H9 (cell line): ENCODE results near the gene ABLIM1. TPM values are rescaled to one million over a fixed set of nuclear protein-coding genes. Genes with fewer than 3 reads are reported as not detected.

Experiments used
- DNase-seq: peaks from one replicate; pipeline ENCODE4 v3.0.0-alpha.2; 2017
- H2AFZ ChIP-seq: one replicate; pipeline ENCODE4 v1.6.1; 2013; ENCODE audit warnings: mild to moderate bottlenecking, low read length, control low read depth, moderate library complexity
- H2AK5ac ChIP-seq: 2 replicates; pipeline ENCODE4 v1.6.1; 2013; ENCODE audit warnings: low read length, control low read depth, mixed read lengths; ENCODE audit not compliant: insufficient read length
- H2BK120ac ChIP-seq: one replicate; pipeline ENCODE4 v1.6.1; 2013; ENCODE audit warnings: low read depth, mild to moderate bottlenecking, low read length, control low read depth, inconsistent platforms; ENCODE audit not compliant: poor library complexity, severe bottlenecking
- H2BK12ac ChIP-seq: 2 replicates; pipeline ENCODE4 v1.6.1; 2013; ENCODE audit warnings: low read length, control low read depth, mixed read lengths, low read depth; ENCODE audit not compliant: insufficient read length
- H2BK15ac ChIP-seq: 2 replicates; pipeline ENCODE4 v1.6.1; 2013; ENCODE audit warnings: low read depth, low read length, control low read depth
- H2BK20ac ChIP-seq: one replicate; pipeline ENCODE4 v1.6.1; 2013; ENCODE audit warnings: low read depth, mild to moderate bottlenecking, low read length, control low read depth, inconsistent platforms; ENCODE audit not compliant: poor library complexity, severe bottlenecking
- H2BK5ac ChIP-seq: 2 replicates; pipeline ENCODE4 v1.6.1; 2013; ENCODE audit warnings: low read length, control low read depth, mixed read lengths; ENCODE audit not compliant: insufficient read length
- H3K14ac ChIP-seq: 2 replicates; pipeline ENCODE4 v1.6.1; 2013; ENCODE audit warnings: low read length, control low read depth; ENCODE audit not compliant: insufficient read depth
- H3K18ac ChIP-seq: 2 replicates; pipeline ENCODE4 v1.6.1; 2013; ENCODE audit warnings: low read depth, mild to moderate bottlenecking, mixed read lengths, low read length, control low read depth; ENCODE audit not compliant: insufficient read length
- H3K23ac ChIP-seq: 2 replicates; pipeline ENCODE4 v1.6.1; 2013; ENCODE audit warnings: low read length, control low read depth, mixed read lengths, low read depth; ENCODE audit not compliant: insufficient read length
- H3K23me2 ChIP-seq: 2 replicates; pipeline ENCODE4 v1.6.1; 2013; ENCODE audit warnings: low read depth, mild to moderate bottlenecking, mixed read lengths, low read length, control low read depth; ENCODE audit not compliant: insufficient read length, poor library complexity, severe bottlenecking
- H3K27ac ChIP-seq: 2 replicates; pipeline ENCODE4 v1.5.1; 2013; ENCODE audit warnings: low read length, control low read depth, mixed read lengths, low read depth; ENCODE audit not compliant: insufficient read length
- H3K27me3 ChIP-seq: 2 replicates; pipeline ENCODE4 v1.6.1; 2013; ENCODE audit warnings: low read length, control low read depth, inconsistent platforms; ENCODE audit not compliant: insufficient read depth
- H3K4ac ChIP-seq: 2 replicates; pipeline ENCODE4 v1.6.1; 2013; ENCODE audit warnings: low read depth, mild to moderate bottlenecking, control low read depth, inconsistent platforms, low read length, moderate library complexity
- H3K4me1 ChIP-seq: 2 replicates; pipeline ENCODE4 v1.6.1; 2013; ENCODE audit warnings: low read length, control low read depth, inconsistent platforms; ENCODE audit not compliant: insufficient read depth
- H3K4me2 ChIP-seq: 2 replicates; pipeline ENCODE4 v1.6.1; 2013; ENCODE audit warnings: low read length, control low read depth, mixed read lengths; ENCODE audit not compliant: insufficient read length, insufficient read depth
- H3K56ac ChIP-seq: 2 replicates; pipeline ENCODE4 v1.6.1; 2013; ENCODE audit warnings: low read depth, mild to moderate bottlenecking, mixed read lengths, low read length, control low read depth; ENCODE audit not compliant: insufficient read length
- H3K79me1 ChIP-seq: 2 replicates; pipeline ENCODE4 v1.6.1; 2013; ENCODE audit warnings: low read depth, mild to moderate bottlenecking, moderate library complexity, low read length, control low read depth, inconsistent platforms; ENCODE audit not compliant: insufficient read depth, poor library complexity, severe bottlenecking
- H3K79me2 ChIP-seq: 2 replicates; pipeline ENCODE4 v1.6.1; 2013; ENCODE audit warnings: low read length, control low read depth, inconsistent platforms; ENCODE audit not compliant: insufficient read depth
- H3K9ac ChIP-seq: 2 replicates; pipeline ENCODE4 v1.6.1; 2013; ENCODE audit warnings: low read length, control low read depth, mixed read lengths; ENCODE audit not compliant: insufficient read length; ENCODE audit errors: extremely low read depth
- H3K9me3 ChIP-seq: one replicate; pipeline ENCODE4 v1.6.1; 2013; ENCODE audit warnings: low read depth, low read length, inconsistent platforms; ENCODE audit not compliant: control insufficient read depth
- H3T11ph ChIP-seq: one replicate; pipeline ENCODE4 v1.6.1; 2013; ENCODE audit warnings: mild to moderate bottlenecking, low read length, control low read depth, inconsistent platforms
- H4K20me1 ChIP-seq: one replicate; pipeline ENCODE4 v1.6.1; 2013; ENCODE audit not compliant: control insufficient read depth, insufficient read length, insufficient read depth
- H4K5ac ChIP-seq: 2 replicates; pipeline ENCODE4 v1.6.1; 2013; ENCODE audit warnings: low read depth, mild to moderate bottlenecking, mixed read lengths, low read length, control low read depth; ENCODE audit not compliant: insufficient read length
- H4K8ac ChIP-seq: replicated peaks from 2 replicates; pipeline ENCODE4 v1.6.1; 2013; ENCODE audit warnings: low read length, control low read depth, mixed read lengths, low read depth; ENCODE audit not compliant: insufficient read length
- H4K91ac ChIP-seq: 2 replicates; pipeline ENCODE4 v1.6.1; 2013; ENCODE audit warnings: low read depth, mild to moderate bottlenecking, moderate library complexity, mixed read lengths, low read length, control low read depth; ENCODE audit not compliant: insufficient read length
- H3K27ac Mint-ChIP-seq, 3 experiments: 2 replicates in 2 of 3; 3 replicates in 1 of 3; pipeline ENCODE4 v1.8.0; 2020 to 2021; ENCODE audit warnings: mixed read lengths in 3 of 3, mild to moderate bottlenecking in 1 of 3, moderate library complexity in 1 of 3
- H3K27me3 Mint-ChIP-seq: 2 replicates; pipeline ENCODE4 v1.8.0; 2021; ENCODE audit warnings: low read depth, mild to moderate bottlenecking, moderate library complexity, mixed read lengths
- H3K36me3 Mint-ChIP-seq, 3 experiments: 2 replicates in 2 of 3; 3 replicates in 1 of 3; pipeline ENCODE4 v1.8.0; 2020 to 2021; ENCODE audit warnings: low read depth in 3 of 3, mixed read lengths in 3 of 3; ENCODE audit not compliant: insufficient read depth in 1 of 3
- H3K4me1 Mint-ChIP-seq, 2 experiments: 2 replicates each; pipeline ENCODE4 v1.8.0; 2020; ENCODE audit warnings: mixed read lengths in 2 of 2
- H3K4me3 Mint-ChIP-seq, 2 experiments: 2 replicates in 1 of 2; 3 replicates in 1 of 2; pipeline ENCODE4 v1.8.0; 2020 to 2021; ENCODE audit warnings: mild to moderate bottlenecking in 2 of 2, mixed read lengths in 2 of 2, moderate library complexity in 1 of 2
- H3K9me3 Mint-ChIP-seq, 2 experiments: 2 replicates in 1 of 2; 3 replicates in 1 of 2; pipeline ENCODE4 v1.8.0; 2020; ENCODE audit warnings: mild to moderate bottlenecking in 2 of 2, mixed read lengths in 2 of 2, moderate library complexity in 1 of 2
- CTCF ChIP-seq: fragments of 200-600 bp; sonication (generic); conservative IDR thresholded peaks from 3 replicates; pipeline ENCODE4 v1.8.0; 2021; ENCODE audit warnings: antibody characterized with exemption, mild to moderate bottlenecking
- WGBS: extraction: QIAGEN DNeasy Blood & Tissue Kit; methylation state at CpG from one replicate; pipeline ENCODE4 v1.1.7; 2013; ENCODE audit warnings: missing lambda C conversion rate, low lambda C conversion rate, mixed read lengths; ENCODE audit not compliant: insufficient read length; ENCODE audit errors: extremely low coverage; 5-methylcytosine and 5-hydroxymethylcytosine counted together
- total RNA-seq: library from RNA; stranded (reverse); gene quantifications from 2 replicates; pipeline ENCODE4 v1.2.1, GENCODE V29; 2021

The ABLIM1 gene
- total RNA-seq, 1 experiment from 2014 or later: 32.1 TPM

GRCh38 chr10:114392112-114392835 lies 265.8 kb downstream of the ABLIM1 start:
- no CpG with 5 or more reads among the region's 5 CpGs for WGBS
- H4K8ac ChIP-seq: no peak overlapping the region
- peaks cover 35% of the 10 kb centered on the region for H3K27me3 Mint-ChIP-seq

More at GRCh38 chr10:114392112-114392835, 265.8 kb downstream of the ABLIM1 start:
- Histone ChIP-seq H2BK12ac (no peak overlapping the region), H3K14ac (no peak overlapping the region), H3K27me3 (no peaks in the 10 kb centered on the region), H3K18ac (no peak overlapping the region), H3K27ac (no peak overlapping the region), H3K79me1 (no peaks in the 10 kb centered on the region), H4K20me1 (no peaks in the 10 kb centered on the region), H2AK5ac (no peak overlapping the region), H3K9ac (no peak overlapping the region), H3K4me1 (peaks cover 3% of the 10 kb centered on the region; the same call in 1 of the 2 replicates), H4K91ac (no peak overlapping the region), H3K23ac (no peak overlapping the region), H3K4ac (no peak overlapping the region), H2BK15ac (no peak overlapping the region), H3T11ph (no peak overlapping the region), H3K79me2 (no peaks in the 10 kb centered on the region), H2BK120ac (no peak overlapping the region), H2BK20ac (no peak overlapping the region), H3K56ac (no peak overlapping the region), H3K4me2 (no peak overlapping the region), H4K5ac (no peak overlapping the region), H2BK5ac (no peak overlapping the region), H2AFZ (no peak overlapping the region), H3K9me3 (no peaks in the 10 kb centered on the region), H3K23me2 (no peaks in the 10 kb centered on the region)
- no peak for TF ChIP-seq CTCF
- H3K4me1 Mint-ChIP-seq: peaks cover 9 to 14% of the 10 kb centered on the region in 2 experiments
- no peak overlapping the region for H3K4me3 Mint-ChIP-seq
- no peaks in the 10 kb centered on the region for H3K9me3 Mint-ChIP-seq
- no peak for DNase-seq
- H3K36me3 Mint-ChIP-seq: no peaks in the 10 kb centered on the region
- H3K27ac Mint-ChIP-seq: no peak overlapping the region
